NCI-H510A (cell line): Measurements from ENCODE around the gene MYBPC3.

Experiments
- DNase-seq: peaks from one replicate; lab custom pipeline; 2025; lab: John Stamatoyannopoulos, UW

MYBPC3 gene

GRCh38 chr11:47384498-47384897 is 32.0 kb upstream of the MYBPC3 start:
- no peak for DNase-seq

GRCh38 chr11:47383071-47383470 is 30.6 kb upstream of the MYBPC3 start:
- no peak for DNase-seq

- no peak for DNase-seq
Observed at GRCh38 chr11:47380078-47380477, 27.6 kb upstream of the MYBPC3 start.

GRCh38 chr11:47379317-47379716 is 26.8 kb upstream of the MYBPC3 start:
- no peak for DNase-seq

GRCh38 chr11:47378836-47379170 is 26.3 kb upstream of the MYBPC3 start:
- no peak for DNase-seq

- DNase-seq = no peak
Observed at GRCh38 chr11:47378010-47378835, 25.7 kb upstream of the MYBPC3 start, which contains the start of gene SPI1. Gene SPI1 (minus strand): TSS chr11:47378547. CDS start chr11:47378353, 194 bp downstream.

GRCh38 chr11:47377571-47378009 is 25.1 kb upstream of the MYBPC3 start:
- no peak for DNase-seq

GRCh38 chr11:47376525-47377371 is 24.2 kb upstream of the MYBPC3 start:
- no peak for DNase-seq

- no peak for DNase-seq
Observed at GRCh38 chr11:47376107-47376524, 23.6 kb upstream of the MYBPC3 start.

GRCh38 chr11:47375546-47376085 is 23.1 kb upstream of the MYBPC3 start:
- DNase-seq = no peak

GRCh38 chr11:47375020-47375419 is 22.5 kb upstream of the MYBPC3 start:
- no peak for DNase-seq

- DNase-seq = no peak
Observed at GRCh38 chr11:47374720-47375019, 22.2 kb upstream of the MYBPC3 start.

GRCh38 chr11:47373876-47374719 is 21.6 kb upstream of the MYBPC3 start:
- no peak for DNase-seq

GRCh38 chr11:47372422-47372821 is 19.9 kb upstream of the MYBPC3 start:
- no peak for DNase-seq

- DNase-seq = no peak
Observed at GRCh38 chr11:47369676-47370075, 17.2 kb upstream of the MYBPC3 start.

GRCh38 chr11:47366020-47366490 is 13.6 kb upstream of the MYBPC3 start:
- no peak for DNase-seq

GRCh38 chr11:47361419-47361818 is 8.9 kb upstream of the MYBPC3 start:
- DNase-seq = no peak

GRCh38 chr11:47360341-47360740 is 7.8 kb upstream of the MYBPC3 start:
- no peak for DNase-seq

GRCh38 chr11:47359586-47359985 is 7.1 kb upstream of the MYBPC3 start:
- DNase-seq = no peak

GRCh38 chr11:47359162-47359561 is 6.7 kb upstream of the MYBPC3 start:
- DNase-seq = no peak

GRCh38 chr11:47358731-47359051 is 6.2 kb upstream of the MYBPC3 start:
- no peak for DNase-seq
